A549 (cell line): ENCODE data around the gene OR51A2. TPM values are rescaled to one million over a fixed set of nuclear protein-coding genes. Genes with fewer than 3 reads are reported as not detected.

Experiments
- ATAC-seq, 2 experiments: fragments of 200-7000 bp in 1 of 2; fragments of >200 bp in 1 of 2; cut with Nextera tagmentation in 1 of 2; cut with Tn5 transposase in 1 of 2; 3 replicates each; pipeline versions ENCODE4 v1.8.0 to v1.9.1; 2018 to 2020; ENCODE audit warnings: mild to moderate bottlenecking in 1 of 2, moderate library complexity in 1 of 2
- CTCF ChIA-PET: fragments of 300-600 bp; sonication (Branson Sonifier 250); formaldehyde crosslinking; extraction: SDS; loops from one replicate; lab custom pipeline; 2021; ENCODE audit warnings: antibody characterized with exemption, inconsistent platforms; lab: Yijun Ruan, JAX
- POLR2A ChIA-PET: fragments of 350-600 bp; formaldehyde crosslinking; extraction: SDS; loops from one replicate; lab custom pipeline; 2021; ENCODE audit warnings: antibody characterized with exemption, inconsistent platforms; lab: Yijun Ruan, JAX
- DNase-seq, 2 experiments: peaks; one replicate each; pipeline versions ENCODE4 v3.0.0 to v3.0.0-alpha.2; 2011 to 2016; ENCODE audit warnings: low read depth in 1 of 2, low spot score in 1 of 2
- FAIRE-seq: peaks from 2 replicates; lab custom pipeline; 2011; peaks lifted over from hg19 to GRCh38; lab: Jason Lieb, UNC
- H3K27ac ChIP-seq, 2 experiments: fragments of >200 bp; sonication (Bioruptor Twin); formaldehyde crosslinking; 3 replicates each; pipeline ENCODE4 v1.5.1; 2016 to 2017
- H3K4me1 ChIP-seq: fragments of >200 bp; sonication (Bioruptor Twin); formaldehyde crosslinking; 3 replicates; pipeline ENCODE4 v1.6.1; 2016
- H3K4me2 ChIP-seq: fragments of >200 bp; sonication (Bioruptor Twin); formaldehyde crosslinking; 3 replicates; pipeline ENCODE4 v1.6.1; 2016
- H3K4me3 ChIP-seq: fragments of >200 bp; sonication (Bioruptor Twin); formaldehyde crosslinking; 3 replicates; pipeline ENCODE4 v1.5.1; 2016
- H3K9me3 ChIP-seq: fragments of >200 bp; sonication (Bioruptor Twin); formaldehyde crosslinking; 3 replicates; pipeline ENCODE4 v1.6.1; 2016
- CBX2 ChIP-seq: fragments of 200-600 bp; sonication (generic); IDR thresholded peaks from 2 replicates; pipeline ENCODE4 v1.6.1; 2016; ENCODE audit warnings: low read depth, mild to moderate bottlenecking, borderline replicate concordance
- CHD4 ChIP-seq: fragments of 200-600 bp; sonication (generic); IDR thresholded peaks from 2 replicates; pipeline ENCODE4 v1.6.1; 2016; ENCODE audit warnings: antibody characterized with exemption, mild to moderate bottlenecking, borderline replicate concordance
- E2F6 ChIP-seq: IDR thresholded peaks from 2 replicates; pipeline ENCODE4 v1.6.1; 2012; ENCODE audit warnings: low read depth, borderline replicate concordance
- EP300 ChIP-seq, 2 experiments: fragments of >200 bp; sonication (Bioruptor Twin); formaldehyde crosslinking; IDR thresholded peaks; 2 replicates in 1 of 2; 3 replicates in 1 of 2; pipeline ENCODE4 v1.6.1; 2016 to 2017
- ESRRA ChIP-seq: fragments of 150-350 bp; IDR thresholded peaks from 2 replicates; pipeline ENCODE4 v1.6.1; 2014; ENCODE audit warnings: mild to moderate bottlenecking, low read length, borderline replicate concordance
- FOSL2 ChIP-seq, 2 experiments: fragments of 450-650 bp in 1 of 2; fragments of >200 bp in 1 of 2; sonication (Bioruptor Twin) in 1 of 2; formaldehyde crosslinking; IDR thresholded peaks; 2 replicates each; pipeline versions ENCODE4 v1.5.0 to v1.6.1; 2016 to 2020; ENCODE audit warnings: mild to moderate bottlenecking in 1 of 2, moderate library complexity in 1 of 2
- HDAC2 ChIP-seq: fragments of 200-600 bp; sonication (generic); IDR thresholded peaks from 2 replicates; pipeline ENCODE4 v1.6.1; 2016
- HES2 ChIP-seq: fragments of >200 bp; sonication (Bioruptor Twin); formaldehyde crosslinking; IDR thresholded peaks from 2 replicates; pipeline ENCODE4 v1.6.1; 2016
- HEYL ChIP-seq: fragments of 250-450 bp; sonication (Bioruptor Pico); IDR thresholded peaks from 2 replicates; pipeline ENCODE4 v1.8.0; 2021; ENCODE audit warnings: mild to moderate bottlenecking, moderate library complexity
- HMGXB4 ChIP-seq: fragments of 250-450 bp; sonication (Bioruptor Pico); IDR thresholded peaks from 2 replicates; pipeline ENCODE4 v1.5.0; 2021; ENCODE audit warnings: mild to moderate bottlenecking, moderate library complexity, borderline replicate concordance
- JUN ChIP-seq, 2 experiments: fragments of >200 bp; sonication (Bioruptor Twin); formaldehyde crosslinking; IDR thresholded peaks; 2 replicates in 1 of 2; 3 replicates in 1 of 2; pipeline ENCODE4 v1.6.1; 2016 to 2017
- NFE2L2 ChIP-seq: fragments of 150-350 bp; conservative IDR thresholded peaks from 2 replicates; pipeline ENCODE4 v1.6.1; 2014; ENCODE audit warnings: low read length
- NPAS2 ChIP-seq: fragments of 250-450 bp; sonication (Bioruptor Pico); IDR thresholded peaks from 2 replicates; pipeline ENCODE4 v1.8.0; 2022; ENCODE audit warnings: mild to moderate bottlenecking, moderate library complexity, borderline replicate concordance
- REST ChIP-seq: fragments of 200-600 bp; sonication (generic); IDR thresholded peaks from 2 replicates; pipeline ENCODE4 v1.6.1; 2016; ENCODE audit warnings: antibody characterized with exemption, mild to moderate bottlenecking, moderate library complexity
- RNF2 ChIP-seq: fragments of 200-600 bp; sonication (generic); IDR thresholded peaks from 2 replicates; pipeline ENCODE4 v1.6.1; 2016; ENCODE audit warnings: low read depth, mild to moderate bottlenecking, antibody characterized with exemption, moderate library complexity, borderline replicate concordance
- SREBF2 ChIP-seq: fragments of 450-650 bp; IDR thresholded peaks from 2 replicates; pipeline ENCODE4 v1.6.1; 2014; ENCODE audit warnings: mild to moderate bottlenecking, moderate library complexity
- TFCP2L1 ChIP-seq: fragments of 250-450 bp; sonication (Bioruptor Pico); IDR thresholded peaks from 2 replicates; pipeline ENCODE4 v1.5.0; 2021; ENCODE audit warnings: mild to moderate bottlenecking
- ZC3H11A ChIP-seq: fragments of 450-650 bp; IDR thresholded peaks from 2 replicates; pipeline ENCODE4 v1.6.1; 2014; ENCODE audit warnings: antibody characterized with exemption, mild to moderate bottlenecking
- WGBS: methylation state at CpG from one replicate; pipeline ENCODE4 v1.1.6; 2017; ENCODE audit errors: missing lambda C conversion rate; 5-methylcytosine and 5-hydroxymethylcytosine counted together
- polyA plus RNA-seq, 4 experiments: library from polyadenylated mRNA; depleted of rRNA in 3 of 4; stranded (reverse); fragments of >200 nt; fragmentation: RNase III in 1 of 4; extraction: RNeasy Plus Mini Kit Qiagen cat#74134 plus additional on column Dnase treatment in 1 of 4; gene quantifications; 2 replicates in 3 of 4; 3 replicates in 1 of 4; pipeline ENCODE4 v1.2.3, GENCODE V29; 2011 to 2017

The OR51A2 gene
- polyA plus RNA-seq, 2 of the 4 experiments (the other 2 are of a cell fraction), result not detected

- ChIA-PET POLR2A (no interaction called here), CTCF (no interaction called here)
- 21% methylated on average over 3 of the region's 3 CpGs for WGBS
- FAIRE-seq (no peak), ATAC-seq (no peak), DNase-seq (no peak)
- no peaks in the 10 kb centered on the region for H3K4me1 ChIP-seq
- no peak overlapping the region for H3K27ac ChIP-seq
- H3K4me3 ChIP-seq, result no peak overlapping the region
- no peak overlapping the region for H3K4me2 ChIP-seq
- H3K9me3 ChIP-seq, result no peaks in the 10 kb centered on the region
- TF ChIP-seq SREBF2 (no peak), NFE2L2 (no peak), FOSL2 (IDR thresholded peaks at IDR 0.05) (no peak), FOSL2 (CRISPR knock-in tag; IDR thresholded peaks at IDR 0.05) (peak; percentile 69), HDAC2 (no peak)
Measured at GRCh38 chr11:4960877-4961276, 5.4 kb upstream of the OR51A2 start.

- ChIA-PET CTCF (no interaction called here), POLR2A (no interaction called here)
- Histone ChIP-seq H3K4me2 (no peak overlapping the region), H3K27ac (no peak overlapping the region), H3K9me3 (no peaks in the 10 kb centered on the region), H3K4me1 (no peaks in the 10 kb centered on the region), H3K4me3 (no peak overlapping the region)
- TF ChIP-seq SREBF2, result no peak
- FAIRE-seq (no peak), ATAC-seq (no peak), DNase-seq (no peak)
- 29% methylated on average over 4 of the region's 4 CpGs for WGBS
Measured at GRCh38 chr11:4957396-4957795, 1.9 kb upstream of the OR51A2 start.

GRCh38 chr11:4947505-4947904 is 8.0 kb downstream of the OR51A2 start, which contains the start of gene OR51A4:
OR51A4 (minus strand) TSS chr11:4947605; CDS start chr11:4947100, 505 bp downstream.
- Histone ChIP-seq H3K9me3 (no peaks in the 10 kb centered on the region), H3K27ac (no peak within 1 kb of the TSS), H3K4me2 (no peak within 1 kb of the TSS), H3K4me3 (no peak within 1 kb of the TSS), H3K4me1 (no peaks in the 10 kb centered on the region)
- ATAC-seq (no peak), FAIRE-seq (no peak), DNase-seq (no peak)
- TF ChIP-seq HEYL (CRISPR knock-in tag) (no peak), CBX2 (no peak), HES2 (no peak)
- POLR2A ChIA-PET, result no interaction called here
- CTCF ChIA-PET, result no interaction called here

GRCh38 chr11:4936745-4937144 is 18.8 kb downstream of the OR51A2 start:
- WGBS, result 24% methylated on average over 3 of the region's 3 CpGs
- no peak overlapping the region for H3K4me2 ChIP-seq
- no peak overlapping the region for H3K27ac ChIP-seq
- H3K4me1 ChIP-seq, result no peaks in the 10 kb centered on the region
- CTCF ChIA-PET, result no interaction called here
- TF ChIP-seq ESRRA (no peak), CHD4 (no peak), RNF2 (no peak), E2F6 (no peak), JUN (IDR thresholded peaks at IDR 0.05) (no peak), EP300 (IDR thresholded peaks at IDR 0.05) (no peak), REST (no peak), ZC3H11A (no peak), NPAS2 (CRISPR knock-in tag) (no peak), HDAC2 (no peak), TFCP2L1 (CRISPR knock-in tag) (no peak), HMGXB4 (CRISPR knock-in tag) (no peak)
- H3K9me3 ChIP-seq, result no peaks in the 10 kb centered on the region
- DNase-seq, result no peak
- ATAC-seq, result no peak
- POLR2A ChIA-PET, result no interaction called here
- no peak for FAIRE-seq
- H3K4me3 ChIP-seq, result no peak overlapping the region
